Measurements from ENCODE around the gene MMUT.

DNA sequence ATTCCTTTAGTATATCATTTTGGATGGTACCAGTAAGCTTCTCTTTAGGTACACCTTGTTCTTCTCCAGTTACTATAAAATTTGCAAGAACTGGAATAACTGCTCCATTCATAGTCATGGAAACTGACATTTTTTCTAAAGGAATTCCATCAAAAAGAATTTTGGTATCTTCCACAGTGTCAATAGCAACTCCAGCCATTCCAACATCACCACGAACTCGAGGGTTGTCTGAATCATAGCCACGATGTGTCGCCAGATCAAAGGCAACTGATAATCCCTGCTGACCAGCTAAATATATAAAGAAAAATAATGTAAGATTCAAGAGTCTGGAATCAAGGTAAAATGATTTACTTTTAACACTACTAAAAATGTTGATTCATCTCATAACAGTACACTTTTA lies 5.3 kb downstream of the MMUT start:
- TF ChIP-seq, protein P1, sequence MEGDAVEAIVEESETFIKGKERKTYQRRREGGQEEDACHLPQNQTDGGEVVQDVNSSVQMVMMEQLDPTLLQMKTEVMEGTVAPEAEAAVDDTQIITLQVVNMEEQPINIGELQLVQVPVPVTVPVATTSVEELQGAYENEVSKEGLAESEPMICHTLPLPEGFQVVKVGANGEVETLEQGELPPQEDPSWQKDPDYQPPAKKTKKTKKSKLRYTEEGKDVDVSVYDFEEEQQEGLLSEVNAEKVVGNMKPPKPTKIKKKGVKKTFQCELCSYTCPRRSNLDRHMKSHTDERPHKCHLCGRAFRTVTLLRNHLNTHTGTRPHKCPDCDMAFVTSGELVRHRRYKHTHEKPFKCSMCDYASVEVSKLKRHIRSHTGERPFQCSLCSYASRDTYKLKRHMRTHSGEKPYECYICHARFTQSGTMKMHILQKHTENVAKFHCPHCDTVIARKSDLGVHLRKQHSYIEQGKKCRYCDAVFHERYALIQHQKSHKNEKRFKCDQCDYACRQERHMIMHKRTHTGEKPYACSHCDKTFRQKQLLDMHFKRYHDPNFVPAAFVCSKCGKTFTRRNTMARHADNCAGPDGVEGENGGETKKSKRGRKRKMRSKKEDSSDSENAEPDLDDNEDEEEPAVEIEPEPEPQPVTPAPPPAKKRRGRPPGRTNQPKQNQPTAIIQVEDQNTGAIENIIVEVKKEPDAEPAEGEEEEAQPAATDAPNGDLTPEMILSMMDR (conservative IDR thresholded peaks at IDR 0.05; ENCODE audit: low read depth, low read length): no peak
- no peak for TF ChIP-seq EZH2 (IDR thresholded peaks at IDR 0.05; ENCODE audit: borderline replicate concordance, low read depth, low read length, poor library complexity, severe bottlenecking)

Data from A673 (cell line).